ENCODE results near the gene STON2. TPM values are rescaled to one million over a fixed set of nuclear protein-coding genes. Genes with fewer than 3 reads are reported as not detected.
A peak's percentile ranks its signal among the peaks of the same experiment; 100 is the strongest.

The STON2 gene
- total RNA-seq, 1 experiment from 2014 or later = 8.6 TPM

GRCh38 chr14:81272317-81272716 lies 127.8 kb downstream of the STON2 start:
- no TSS peak for BruUV-seq (replicated peaks)
- no peaks in the 10 kb centered on the region for H3K27me3 ChIP-seq (replicated peaks; ENCODE audit: insufficient read depth, low read depth, low read length, poor library complexity)
- intact Hi-C loops (cut with micrococcal nuclease; ENCODE audit: unreplicated experiment) = no loop called here
- POLR2A ChIA-PET (ENCODE audit: low non-redundant PET) = no interaction called here
- no peaks in the 10 kb centered on the region for H3K36me3 ChIP-seq (ENCODE audit: insufficient read depth, low read length, poor library complexity, severe bottlenecking)
- no peaks in the 10 kb centered on the region for H3K9me3 ChIP-seq (ENCODE audit: low read depth, low read length, poor library complexity, severe bottlenecking)
- no peak overlapping the region for H3K27ac ChIP-seq (ENCODE audit: low read depth, low read length, poor library complexity, severe bottlenecking)
- CTCF ChIA-PET = no interaction called here
- DNase-seq (ENCODE audit: low spot score) = no peak
- H3K4me1 ChIP-seq (ENCODE audit: insufficient read depth, low read length, poor library complexity, severe bottlenecking) = peaks cover 10% of the 10 kb centered on the region
- no peak overlapping the region for H3K4me3 ChIP-seq (ENCODE audit: low read depth, low read length, poor library complexity, severe bottlenecking)
- no peak for TF ChIP-seq EZH2 (IDR thresholded peaks at IDR 0.05; ENCODE audit: borderline replicate concordance, low read depth, low read length, poor library complexity, severe bottlenecking)
- TF ChIP-seq, protein P1, sequence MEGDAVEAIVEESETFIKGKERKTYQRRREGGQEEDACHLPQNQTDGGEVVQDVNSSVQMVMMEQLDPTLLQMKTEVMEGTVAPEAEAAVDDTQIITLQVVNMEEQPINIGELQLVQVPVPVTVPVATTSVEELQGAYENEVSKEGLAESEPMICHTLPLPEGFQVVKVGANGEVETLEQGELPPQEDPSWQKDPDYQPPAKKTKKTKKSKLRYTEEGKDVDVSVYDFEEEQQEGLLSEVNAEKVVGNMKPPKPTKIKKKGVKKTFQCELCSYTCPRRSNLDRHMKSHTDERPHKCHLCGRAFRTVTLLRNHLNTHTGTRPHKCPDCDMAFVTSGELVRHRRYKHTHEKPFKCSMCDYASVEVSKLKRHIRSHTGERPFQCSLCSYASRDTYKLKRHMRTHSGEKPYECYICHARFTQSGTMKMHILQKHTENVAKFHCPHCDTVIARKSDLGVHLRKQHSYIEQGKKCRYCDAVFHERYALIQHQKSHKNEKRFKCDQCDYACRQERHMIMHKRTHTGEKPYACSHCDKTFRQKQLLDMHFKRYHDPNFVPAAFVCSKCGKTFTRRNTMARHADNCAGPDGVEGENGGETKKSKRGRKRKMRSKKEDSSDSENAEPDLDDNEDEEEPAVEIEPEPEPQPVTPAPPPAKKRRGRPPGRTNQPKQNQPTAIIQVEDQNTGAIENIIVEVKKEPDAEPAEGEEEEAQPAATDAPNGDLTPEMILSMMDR (conservative IDR thresholded peaks at IDR 0.05; ENCODE audit: low read depth, low read length) = no peak

DNA sequence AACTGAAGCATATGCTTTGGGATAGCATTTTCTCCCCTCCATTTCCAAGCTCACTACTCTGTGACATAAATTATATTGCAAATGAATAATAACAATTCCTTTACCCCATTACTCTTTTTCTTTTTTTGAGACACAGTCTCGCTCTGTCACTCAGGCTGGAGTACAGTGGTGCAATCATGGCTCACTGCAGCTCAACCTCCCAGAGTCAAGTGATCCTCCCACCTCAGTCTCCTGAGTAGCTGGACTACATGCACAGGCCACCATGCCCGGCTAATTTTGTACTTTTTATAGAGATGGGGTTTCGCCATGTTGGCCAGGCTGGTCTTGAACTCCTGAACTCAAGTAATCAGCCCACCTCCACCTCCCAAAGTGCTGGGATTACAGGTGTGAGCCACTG lies 130.1 kb downstream of the STON2 start:
- TF ChIP-seq, protein P1 (conservative IDR thresholded peaks at IDR 0.05; ENCODE audit: low read depth, low read length) = no peak
- no peak for TF ChIP-seq EZH2 (IDR thresholded peaks at IDR 0.05; ENCODE audit: borderline replicate concordance, low read depth, low read length, poor library complexity, severe bottlenecking)
- no peak for DNase-seq (ENCODE audit: low spot score)
- intact Hi-C loops (cut with micrococcal nuclease; ENCODE audit: unreplicated experiment) = loop anchor here (1.0 kb wide), 2 partner anchors 183 to 194 kb away; no protein-coding TSS in a partner anchor
- POLR2A ChIA-PET (ENCODE audit: low non-redundant PET) = no interaction called here
- H3K4me1 ChIP-seq (ENCODE audit: insufficient read depth, low read length, poor library complexity, severe bottlenecking) = no peaks in the 10 kb centered on the region
- CTCF ChIA-PET = interaction anchor here (1.0 to 2.3 kb wide), 4 partner anchors 179 to 194 kb away, joined by 3 to 23 read pairs (median 5); no protein-coding TSS in a partner anchor
- no peaks in the 10 kb centered on the region for H3K36me3 ChIP-seq (ENCODE audit: insufficient read depth, low read length, poor library complexity, severe bottlenecking)
- no peak overlapping the region for H3K27ac ChIP-seq (ENCODE audit: low read depth, low read length, poor library complexity, severe bottlenecking)
- H3K4me3 ChIP-seq (ENCODE audit: low read depth, low read length, poor library complexity, severe bottlenecking) = no peak overlapping the region
- no TSS peak for BruUV-seq (replicated peaks)
- H3K27me3 ChIP-seq (replicated peaks; ENCODE audit: insufficient read depth, low read depth, low read length, poor library complexity) = no peaks in the 10 kb centered on the region
- H3K9me3 ChIP-seq (ENCODE audit: low read depth, low read length, poor library complexity, severe bottlenecking) = no peaks in the 10 kb centered on the region

- H3K4me3 ChIP-seq (ENCODE audit: low read depth, low read length, poor library complexity, severe bottlenecking) = no peak overlapping the region
- no peak overlapping the region for H3K27ac ChIP-seq (ENCODE audit: low read depth, low read length, poor library complexity, severe bottlenecking)
- H3K27me3 ChIP-seq (replicated peaks; ENCODE audit: insufficient read depth, low read depth, low read length, poor library complexity) = no peaks in the 10 kb centered on the region
- CTCF ChIA-PET = interaction anchor here (0.6 to 2.3 kb wide), 6 partner anchors 180 to 208 kb away, joined by 3 to 23 read pairs (median 4); no protein-coding TSS in a partner anchor
- TF ChIP-seq, protein P1 (conservative IDR thresholded peaks at IDR 0.05; ENCODE audit: low read depth, low read length) = peak; percentile 75
- no peak for TF ChIP-seq EZH2 (IDR thresholded peaks at IDR 0.05; ENCODE audit: borderline replicate concordance, low read depth, low read length, poor library complexity, severe bottlenecking)
- no TSS peak for BruUV-seq (replicated peaks)
- DNase-seq (ENCODE audit: low spot score) = peak; percentile 69
- H3K4me1 ChIP-seq (ENCODE audit: insufficient read depth, low read length, poor library complexity, severe bottlenecking) = no peaks in the 10 kb centered on the region
- intact Hi-C loops (cut with micrococcal nuclease; ENCODE audit: unreplicated experiment) = loop anchor here (1.0 kb wide), 2 partner anchors 184 to 195 kb away; no protein-coding TSS in a partner anchor
- no peaks in the 10 kb centered on the region for H3K36me3 ChIP-seq (ENCODE audit: insufficient read depth, low read length, poor library complexity, severe bottlenecking)
- POLR2A ChIA-PET (ENCODE audit: low non-redundant PET) = no interaction called here
- no peaks in the 10 kb centered on the region for H3K9me3 ChIP-seq (ENCODE audit: low read depth, low read length, poor library complexity, severe bottlenecking)
Measured at GRCh38 chr14:81269100-81269978, 130.8 kb downstream of the STON2 start.

All from A673 (cell line).